ENCODE data around the gene GEMIN5.

The GEMIN5 gene

DNA sequence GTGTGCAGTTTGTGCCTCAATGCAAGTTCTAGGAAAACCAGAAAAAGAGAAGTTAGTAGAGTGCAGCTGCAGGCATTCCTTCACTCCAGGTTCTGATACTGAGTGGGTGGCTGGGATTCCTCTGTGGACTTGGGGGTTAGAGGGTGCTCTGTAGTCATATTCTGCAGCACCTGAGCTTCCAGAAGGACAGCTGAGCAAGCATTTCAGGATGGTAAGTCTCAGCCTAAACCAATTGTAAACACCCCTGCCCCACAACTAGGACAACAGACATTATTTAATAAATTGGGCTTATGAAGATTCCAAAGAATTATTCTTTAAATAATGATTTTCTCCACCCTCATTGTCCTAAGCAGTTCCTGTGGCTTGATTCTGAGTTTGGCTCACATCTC lies 96.7 kb downstream of the GEMIN5 start:
- DNase-seq = no peak

DNA sequence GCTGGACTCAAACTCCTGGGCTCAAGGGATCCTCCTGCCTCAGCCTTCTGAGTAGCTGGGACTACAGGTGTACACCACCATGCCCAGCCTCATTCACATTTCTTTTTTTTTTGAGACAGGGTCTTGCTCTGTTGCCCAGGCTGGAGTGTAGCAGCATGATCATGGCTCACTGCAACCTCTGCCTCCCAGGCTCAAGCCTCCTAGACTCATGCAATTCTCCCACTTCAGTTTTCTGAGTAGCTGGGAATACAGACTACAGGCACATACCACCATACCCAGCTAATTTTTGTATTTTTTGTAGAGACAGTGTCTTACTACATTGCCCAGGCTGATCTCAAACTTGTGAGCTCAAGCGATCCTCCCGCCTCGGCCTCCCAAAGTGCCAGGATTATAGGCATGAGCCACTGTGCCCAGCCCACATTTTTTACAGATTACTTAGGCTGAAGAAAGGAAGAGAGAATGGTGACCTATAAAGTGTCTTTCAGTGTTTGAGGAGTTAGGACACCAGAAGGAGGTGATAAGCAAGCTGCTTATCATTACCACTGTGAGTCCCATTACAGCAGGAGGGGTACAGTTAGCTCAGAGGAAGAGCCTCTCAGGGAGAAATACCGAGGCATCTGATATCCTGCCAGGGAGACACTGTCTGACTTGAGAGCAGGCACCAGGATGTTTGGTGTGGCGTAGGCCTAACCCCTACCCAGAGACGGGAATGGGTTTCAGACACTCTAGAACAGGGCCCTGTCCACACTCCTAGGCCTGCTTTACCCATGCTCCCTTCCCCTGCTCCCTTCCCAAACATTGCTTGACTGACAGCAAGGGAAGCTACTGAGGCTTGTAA lies 97.4 kb downstream of the GEMIN5 start:
- no peak for DNase-seq

Measured in stimulated activated CD4-positive, alpha-beta T cell treated with anti-CD3 and anti-CD28 coated beads, Interleukin-2, amount 100 ng/mL, for 24 hours (primary cell).